ENCODE measurements around the gene KMT2D.

KMT2D gene

DNA sequence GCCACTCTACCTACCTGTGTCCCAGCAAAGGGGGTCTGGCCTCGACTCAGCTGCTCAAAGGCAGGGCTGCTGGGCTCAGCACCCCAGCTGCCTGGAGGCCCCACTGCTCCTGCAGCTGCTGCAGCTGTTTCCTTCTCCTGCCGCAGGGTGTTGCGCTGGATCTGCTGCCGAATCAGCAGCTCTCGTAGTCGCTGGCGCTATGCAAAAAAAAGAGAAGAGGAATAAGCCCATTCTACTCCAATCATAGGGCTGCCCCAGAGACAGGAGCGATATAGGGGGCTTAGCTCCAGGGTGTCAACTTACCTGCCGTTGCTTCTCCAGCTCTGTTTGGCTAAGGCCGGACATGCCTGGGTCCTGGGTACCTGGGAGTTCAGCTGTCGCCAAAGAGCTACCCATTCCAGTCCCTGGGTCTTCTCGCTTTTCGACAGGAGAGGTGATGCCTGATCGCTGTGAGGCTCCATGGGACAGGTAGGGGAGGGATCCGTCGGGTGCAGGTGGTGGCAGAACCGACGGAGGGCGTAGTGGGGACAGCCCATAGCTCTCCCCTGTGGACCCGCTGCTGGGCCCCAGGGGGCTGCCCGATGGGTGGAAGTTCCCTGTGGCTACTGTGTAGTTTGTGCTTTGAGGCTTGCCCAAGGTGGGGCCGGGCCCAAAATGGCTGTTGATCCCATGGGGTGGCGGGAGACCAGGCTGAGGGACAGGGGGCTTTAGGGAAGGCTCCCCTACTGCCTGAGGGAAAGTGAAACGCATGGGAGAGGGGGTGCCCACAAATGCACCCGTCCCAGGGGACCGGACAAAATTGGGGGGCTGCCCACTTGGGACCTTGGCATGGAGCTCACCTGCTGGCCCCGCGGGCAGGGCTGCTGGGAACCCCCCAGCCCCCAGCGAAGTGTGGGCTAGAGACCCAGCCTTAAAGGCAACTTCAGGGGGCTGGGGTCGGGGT lies 20.9 kb downstream of the KMT2D start:
- TF ChIP-seq FOXA1 (IDR thresholded peaks at IDR 0.05): no peak
- no peak for TF ChIP-seq CTBP1 (IDR thresholded peaks at IDR 0.05; ENCODE audit: borderline replicate concordance)
- no peak for TF ChIP-seq ARNT (IDR thresholded peaks at IDR 0.05)
- no peak for TF ChIP-seq PKNOX1 (IDR thresholded peaks at IDR 0.05)
- no peak for TF ChIP-seq ZNF384 (IDR thresholded peaks at IDR 0.05)
- no peak for TF ChIP-seq TARDBP (IDR thresholded peaks at IDR 0.05)
- TF ChIP-seq FOXK2 (IDR thresholded peaks at IDR 0.05): no peak
- TF ChIP-seq L3MBTL2 (conservative IDR thresholded peaks at IDR 0.05): no peak
- no peak for TF ChIP-seq SP1 (IDR thresholded peaks at IDR 0.05)
- TF ChIP-seq BHLHE40 (IDR thresholded peaks at IDR 0.05; ENCODE audit: borderline replicate concordance): no peak
- no peak for TF ChIP-seq HDGF (IDR thresholded peaks at IDR 0.05; ENCODE audit: borderline replicate concordance)
- no peak for TF ChIP-seq SUZ12 (IDR thresholded peaks at IDR 0.05)
- no peak for TF ChIP-seq FOXM1 (IDR thresholded peaks at IDR 0.05; ENCODE audit: borderline replicate concordance)
- TF ChIP-seq ELF4 (IDR thresholded peaks at IDR 0.05): no peak
- no peak for TF ChIP-seq NFRKB (IDR thresholded peaks at IDR 0.05)
- no peak for TF ChIP-seq LEF1 (IDR thresholded peaks at IDR 0.05; ENCODE audit: borderline replicate concordance)
- ChIA-PET CTCF (interaction anchor here (1.1 to 1.5 kb wide), 2 partner anchors 8 to 52 kb away, joined by 3 read pairs; no protein-coding TSS in a partner anchor), POLR2A (interaction anchor here (1.4 kb wide), 1 partner anchor 22 kb away, joined by 3 read pairs; no protein-coding TSS in a partner anchor)
- DNase-seq (ENCODE audit: extremely low spot score): no peak

DNA sequence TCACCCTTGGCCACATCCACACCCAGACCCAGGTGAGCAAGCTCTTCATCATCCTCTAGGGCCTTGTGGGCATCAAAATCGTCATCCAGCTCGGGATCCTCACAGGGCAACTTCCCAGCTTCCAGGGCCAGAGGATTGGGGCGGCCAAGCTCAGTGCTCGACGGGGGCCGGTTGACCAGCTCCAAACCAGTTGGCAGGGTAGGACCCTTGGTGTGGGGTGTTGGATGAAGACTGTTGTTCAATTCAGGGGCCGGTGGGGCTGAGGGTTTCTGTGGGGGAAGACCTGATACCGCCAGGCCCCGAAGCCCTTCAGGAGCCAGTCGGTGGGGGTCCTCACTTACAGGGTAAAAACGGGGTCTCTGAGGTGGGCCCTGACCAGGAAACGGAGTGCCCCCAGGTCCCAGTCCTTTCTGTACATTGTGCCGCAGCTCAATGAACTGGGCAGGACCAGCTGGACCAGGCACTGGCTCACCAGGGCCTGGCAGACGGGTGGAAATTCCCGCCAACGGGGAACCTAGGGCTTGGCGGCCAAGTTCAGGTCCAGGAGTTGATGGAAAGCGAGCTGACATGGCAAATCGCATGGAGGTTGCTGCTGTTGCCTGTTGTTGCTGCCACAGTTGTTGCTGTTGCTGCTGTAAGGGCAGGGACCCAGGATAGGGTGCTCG lies 22.2 kb downstream of the KMT2D start:
- no peak for TF ChIP-seq NFRKB (IDR thresholded peaks at IDR 0.05)
- no peak for TF ChIP-seq FOXA1 (IDR thresholded peaks at IDR 0.05)
- no peak for TF ChIP-seq ELF4 (IDR thresholded peaks at IDR 0.05)
- TF ChIP-seq SP1 (IDR thresholded peaks at IDR 0.05): no peak
- TF ChIP-seq CTBP1 (IDR thresholded peaks at IDR 0.05; ENCODE audit: borderline replicate concordance): no peak
- no peak for TF ChIP-seq BHLHE40 (IDR thresholded peaks at IDR 0.05; ENCODE audit: borderline replicate concordance)
- TF ChIP-seq LEF1 (IDR thresholded peaks at IDR 0.05; ENCODE audit: borderline replicate concordance): no peak
- TF ChIP-seq FOXK2 (IDR thresholded peaks at IDR 0.05): no peak
- TF ChIP-seq PKNOX1 (IDR thresholded peaks at IDR 0.05): no peak
- TF ChIP-seq ARNT (IDR thresholded peaks at IDR 0.05): no peak
- no peak for TF ChIP-seq FOXM1 (IDR thresholded peaks at IDR 0.05; ENCODE audit: borderline replicate concordance)
- TF ChIP-seq TARDBP (IDR thresholded peaks at IDR 0.05): no peak
- TF ChIP-seq HDGF (IDR thresholded peaks at IDR 0.05; ENCODE audit: borderline replicate concordance): no peak
- DNase-seq (ENCODE audit: extremely low spot score): no peak
- CTCF ChIA-PET: interaction anchor here (0.7 to 1.5 kb wide), 2 partner anchors 9 to 18 kb away, joined by 3 read pairs; no protein-coding TSS in a partner anchor
- POLR2A ChIA-PET: interaction anchor here (0.6 to 1.5 kb wide), 2 partner anchors 19 to 21 kb away, joined by 3 read pairs; no protein-coding TSS in a partner anchor

GRCh38 chr12:49037947-49038237 lies 22.7 kb downstream of the KMT2D start:
- POLR2A ChIA-PET: interaction anchor here (1.5 kb wide), 1 partner anchor 18 kb away, joined by 3 read pairs; no protein-coding TSS in a partner anchor

DNA sequence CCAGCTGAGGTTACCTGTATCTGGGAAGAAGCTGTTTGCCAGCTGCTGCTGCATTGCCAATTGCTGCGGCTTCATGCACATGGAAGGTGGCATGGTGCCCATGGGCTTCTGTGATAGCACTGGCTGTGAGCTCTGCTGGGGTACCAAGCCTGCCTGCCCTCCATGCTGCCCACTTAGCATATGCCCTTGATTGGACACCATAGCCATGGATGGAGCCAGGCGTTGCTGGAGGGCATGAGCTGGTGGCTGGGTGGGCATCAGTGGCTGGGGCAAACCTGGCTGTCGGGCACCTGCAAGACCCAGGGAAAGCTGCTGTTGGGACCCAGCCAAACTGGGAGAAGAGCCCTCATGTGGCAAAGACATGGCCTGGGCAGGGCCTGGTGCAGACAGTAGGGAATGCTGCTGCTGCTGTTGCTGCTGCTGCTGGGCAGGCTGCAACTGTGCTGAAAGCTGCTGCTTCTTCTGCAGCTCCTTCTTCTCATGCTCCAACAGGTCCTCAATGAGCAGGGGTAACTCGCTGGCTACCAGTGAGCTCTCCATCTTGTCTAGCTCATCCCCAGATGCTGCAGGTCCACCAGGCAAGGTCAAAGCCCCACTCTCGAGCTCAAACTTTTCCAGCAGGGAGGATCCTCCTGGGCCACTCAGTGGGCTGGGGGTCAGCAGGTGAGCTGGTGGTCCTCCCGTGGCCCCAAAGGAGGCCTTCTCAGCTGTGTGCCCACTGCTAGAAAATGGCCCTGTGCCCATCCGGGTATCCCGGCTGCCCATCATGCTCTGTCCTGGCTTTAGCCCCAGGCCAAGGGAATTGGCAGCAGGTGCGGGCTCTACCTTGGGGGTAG lies 23.3 kb downstream of the KMT2D start:
- CTCF ChIA-PET: interaction anchor here (1.2 kb wide), 1 partner anchor 16 kb away, joined by 5 read pairs; no protein-coding TSS in a partner anchor
- POLR2A ChIA-PET: interaction anchor here (1.5 kb wide), 1 partner anchor 17 kb away, joined by 3 read pairs; no protein-coding TSS in a partner anchor
- no peak for TF ChIP-seq ELF4 (IDR thresholded peaks at IDR 0.05)
- no peak for DNase-seq (ENCODE audit: extremely low spot score)

More at GRCh38 chr12:49037947-49038237, 22.7 kb downstream of the KMT2D start:
- CTCF ChIA-PET: interaction anchor here (0.7 to 1.5 kb wide), 2 partner anchors 10 to 18 kb away, joined by 3 read pairs; no protein-coding TSS in a partner anchor
- TF ChIP-seq FOXK2 (IDR thresholded peaks at IDR 0.05): no peak
- TF ChIP-seq TARDBP (IDR thresholded peaks at IDR 0.05): no peak
- TF ChIP-seq ARNT (IDR thresholded peaks at IDR 0.05): no peak
- no peak for TF ChIP-seq HDGF (IDR thresholded peaks at IDR 0.05; ENCODE audit: borderline replicate concordance)
- no peak for TF ChIP-seq CTBP1 (IDR thresholded peaks at IDR 0.05; ENCODE audit: borderline replicate concordance)
- no peak for TF ChIP-seq SP1 (IDR thresholded peaks at IDR 0.05)
- no peak for TF ChIP-seq BHLHE40 (IDR thresholded peaks at IDR 0.05; ENCODE audit: borderline replicate concordance)
- no peak for TF ChIP-seq NFRKB (IDR thresholded peaks at IDR 0.05)
- TF ChIP-seq FOXM1 (IDR thresholded peaks at IDR 0.05; ENCODE audit: borderline replicate concordance): no peak
- TF ChIP-seq LEF1 (IDR thresholded peaks at IDR 0.05; ENCODE audit: borderline replicate concordance): no peak
- TF ChIP-seq ZNF384 (IDR thresholded peaks at IDR 0.05): no peak
- no peak for TF ChIP-seq L3MBTL2 (conservative IDR thresholded peaks at IDR 0.05)
- TF ChIP-seq PKNOX1 (IDR thresholded peaks at IDR 0.05): no peak
- TF ChIP-seq ELF4 (IDR thresholded peaks at IDR 0.05): no peak
- TF ChIP-seq SUZ12 (IDR thresholded peaks at IDR 0.05): no peak
- DNase-seq (ENCODE audit: extremely low spot score): no peak

GRCh38 chr12:49036029-49036428 lies 24.6 kb downstream of the KMT2D start:
- POLR2A ChIA-PET: no interaction called here
- CTCF ChIA-PET: interaction anchor here (0.7 to 1.2 kb wide), 2 partner anchors 14 to 306 kb away, joined by 3 to 5 read pairs; no protein-coding TSS in a partner anchor
- DNase-seq (ENCODE audit: extremely low spot score): no peak
- TF ChIP-seq TARDBP (IDR thresholded peaks at IDR 0.05) (no peak), CTBP1 (IDR thresholded peaks at IDR 0.05; ENCODE audit: borderline replicate concordance) (no peak), NFRKB (IDR thresholded peaks at IDR 0.05) (no peak), ZNF384 (IDR thresholded peaks at IDR 0.05) (no peak), ELF4 (IDR thresholded peaks at IDR 0.05) (no peak), FOXM1 (IDR thresholded peaks at IDR 0.05; ENCODE audit: borderline replicate concordance) (no peak), LEF1 (IDR thresholded peaks at IDR 0.05; ENCODE audit: borderline replicate concordance) (no peak), FOXK2 (IDR thresholded peaks at IDR 0.05) (no peak), PKNOX1 (IDR thresholded peaks at IDR 0.05) (no peak), SUZ12 (IDR thresholded peaks at IDR 0.05) (no peak), L3MBTL2 (conservative IDR thresholded peaks at IDR 0.05) (no peak), BHLHE40 (IDR thresholded peaks at IDR 0.05; ENCODE audit: borderline replicate concordance) (no peak), SP1 (IDR thresholded peaks at IDR 0.05) (no peak), HDGF (IDR thresholded peaks at IDR 0.05; ENCODE audit: borderline replicate concordance) (no peak), ARNT (IDR thresholded peaks at IDR 0.05) (no peak), FOXA1 (IDR thresholded peaks at IDR 0.05) (no peak)

All from HEK293T (cell line).